Cardiac atrium fibroblast (primary cell): ENCODE results near the gene FBXO9. TPM values are rescaled to one million over a fixed set of nuclear protein-coding genes. Genes with fewer than 3 reads are reported as not detected.

Experiments
- total RNA-seq: library from RNA; depleted of rRNA; stranded (reverse); fragments of >200 nt; gene quantifications from 2 replicates; pipeline ENCODE4 v1.2.3, GENCODE V29; 2015

FBXO9 gene
- total RNA-seq = 35.9 and 46.2 TPM in 2 replicates

GRCh38 chr6:53065266-53066076 lies at the start of gene FBXO9:
TSS of gene FBXO9 (plus strand) at chr6:53065404. CDS start at chr6:53065790, 386 bp downstream.

GRCh38 chr6:53148684-53149083 lies 83.5 kb downstream of the FBXO9 start, which contains the start of gene GCM1:
TSS of gene GCM1 (minus strand) at chr6:53148841. CDS start at chr6:53145632, 3,209 bp downstream.

Other genes with a start within 250 kb of the FBXO9 start
- gene GSTA5, start 224.6 kb upstream of the FBXO9 start, total RNA-seq = not detected in 2 replicates
- not detected in 2 replicates for gene GSTA3, start 155.7 kb upstream of the FBXO9 start, total RNA-seq
- 37.3 and 39.0 TPM in 2 replicates for gene GSTA4, start 70.1 kb upstream of the FBXO9 start, total RNA-seq
- 3.6 and 6.8 TPM in 2 replicates for gene CILK1, start 3.6 kb upstream of the FBXO9 start, total RNA-seq
- gene GCM1, start 83.4 kb downstream of the FBXO9 start, total RNA-seq = not detected in 2 replicates